IMR-90 (cell line): ENCODE data around the gene AP4M1. TPM values are rescaled to one million over a fixed set of nuclear protein-coding genes. Genes with fewer than 3 reads are reported as not detected.

Source experiments
- ATAC-seq: fragments of 200-7000 bp; cut with Tn5 transposase; 2 replicates; pipeline ENCODE4 v1.9.1; 2020; ENCODE audit warnings: low read depth, mild to moderate bottlenecking, moderate library complexity
- BruUV-seq: library from RNA; stranded (reverse); fragments of 400-500 nt; replicated peaks from 2 replicates; lab custom pipeline; 2021; lab: Mats Ljungman, UMichigan
- CTCF ChIA-PET: fragments of 300-600 bp; formaldehyde crosslinking; extraction: SDS; loops from one replicate; lab custom pipeline; 2021; ENCODE audit warnings: antibody characterized with exemption; lab: Yijun Ruan, JAX
- POLR2A ChIA-PET: fragments of 300-600 bp; sonication (Branson Sonifier 250); formaldehyde crosslinking; loops from one replicate; lab custom pipeline; 2022; ENCODE audit warnings: antibody characterized with exemption; ENCODE audit not compliant: unreplicated experiment; lab: Charles Lee
- DNase-seq: peaks from one replicate; pipeline ENCODE4 v3.0.0; 2013
- H2AFZ ChIP-seq: replicated peaks from 2 replicates; pipeline ENCODE3; 2013; ENCODE audit warnings: low read length, mild to moderate bottlenecking; ENCODE audit not compliant: poor library complexity
- H2AK5ac ChIP-seq: 2 replicates; pipeline ENCODE4 v1.6.1; 2013; ENCODE audit warnings: low read depth, low read length, inconsistent platforms
- H2AK9ac ChIP-seq: replicated peaks from 2 replicates; pipeline ENCODE3; 2013; ENCODE audit warnings: mild to moderate bottlenecking, low read depth, low read length, moderate library complexity; ENCODE audit not compliant: poor library complexity
- H2BK120ac ChIP-seq: 2 replicates; pipeline ENCODE4 v1.6.1; 2013; ENCODE audit warnings: low read depth, low read length, inconsistent platforms
- H2BK15ac ChIP-seq: 3 replicates; pipeline ENCODE4 v1.6.1; 2013; ENCODE audit warnings: low read depth, low read length, inconsistent platforms
- H2BK20ac ChIP-seq: 2 replicates; pipeline ENCODE4 v1.6.1; 2013; ENCODE audit warnings: low read depth, mild to moderate bottlenecking, inconsistent platforms, low read length, moderate library complexity
- H2BK5ac ChIP-seq: 2 replicates; pipeline ENCODE4 v1.6.1; 2013; ENCODE audit warnings: mild to moderate bottlenecking, low read depth, low read length, inconsistent platforms; ENCODE audit not compliant: poor library complexity, severe bottlenecking
- H3K14ac ChIP-seq: replicated peaks from 2 replicates; pipeline ENCODE4 v1.6.1; 2013; ENCODE audit warnings: low read depth, low read length, inconsistent platforms
- H3K18ac ChIP-seq: 2 replicates; pipeline ENCODE4 v1.6.1; 2013; ENCODE audit warnings: low read depth, low read length, control low read depth
- H3K23ac ChIP-seq: 2 replicates; pipeline ENCODE4 v1.6.1; 2013; ENCODE audit warnings: low read depth, low read length, inconsistent platforms
- H3K27ac ChIP-seq: 2 replicates; pipeline ENCODE4 v1.5.1; 2013; ENCODE audit warnings: mild to moderate bottlenecking, control low read depth, low read length; ENCODE audit not compliant: insufficient read depth
- H3K27me3 ChIP-seq: 2 replicates; pipeline ENCODE4 v1.6.1; 2013; ENCODE audit warnings: low read length; ENCODE audit not compliant: control insufficient read depth, insufficient read depth
- H3K36me3 ChIP-seq: 2 replicates; pipeline ENCODE4 v1.6.1; 2013; ENCODE audit warnings: low read length, mixed read lengths; ENCODE audit not compliant: control insufficient read depth, insufficient read depth
- H3K4ac ChIP-seq: 2 replicates; pipeline ENCODE4 v1.6.1; 2013; ENCODE audit warnings: low read depth, low read length, inconsistent platforms
- H3K4me1 ChIP-seq: 2 replicates; pipeline ENCODE4 v1.6.1; 2013; ENCODE audit warnings: low read length, mixed read lengths; ENCODE audit not compliant: control insufficient read depth, insufficient read depth
- H3K4me2 ChIP-seq: 2 replicates; pipeline ENCODE4 v1.6.1; 2013; ENCODE audit warnings: low read depth, mild to moderate bottlenecking, control low read depth, low read length, moderate library complexity
- H3K4me3 ChIP-seq: 2 replicates; pipeline ENCODE4 v1.5.1; 2013; ENCODE audit warnings: low read depth, mild to moderate bottlenecking, control low read depth, low read length, moderate library complexity; ENCODE audit not compliant: insufficient read depth
- H3K56ac ChIP-seq: 2 replicates; pipeline ENCODE4 v1.6.1; 2013; ENCODE audit warnings: low read length, inconsistent platforms; ENCODE audit not compliant: insufficient read depth; ENCODE audit errors: extremely low read depth
- H3K79me1 ChIP-seq, 2 experiments: 2 replicates each; pipeline ENCODE4 v1.6.1; 2013; ENCODE audit warnings: low read length in 2 of 2, inconsistent platforms in 1 of 2, low read depth in 1 of 2
- H3K9ac ChIP-seq: 2 replicates; pipeline ENCODE4 v1.6.1; 2013; ENCODE audit warnings: low read depth, low read length, control low read depth
- H3K9me1 ChIP-seq: 2 replicates; pipeline ENCODE4 v1.6.1; 2013; ENCODE audit warnings: low read length, inconsistent platforms; ENCODE audit not compliant: insufficient read depth
- H3K9me3 ChIP-seq: 2 replicates; pipeline ENCODE4 v1.6.1; 2013; ENCODE audit warnings: low read length; ENCODE audit not compliant: control insufficient read depth, insufficient read depth
- H4K20me1 ChIP-seq: 2 replicates; pipeline ENCODE4 v1.6.1; 2013; ENCODE audit warnings: low read length, inconsistent platforms; ENCODE audit not compliant: insufficient read depth
- H4K5ac ChIP-seq: 2 replicates; pipeline ENCODE4 v1.6.1; 2013; ENCODE audit warnings: mild to moderate bottlenecking, low read depth, low read length, control low read depth
- H4K8ac ChIP-seq, 2 experiments: 2 replicates each; pipeline ENCODE4 v1.6.1; 2013; ENCODE audit warnings: low read depth in 2 of 2, low read length in 2 of 2, control low read depth in 1 of 2, inconsistent platforms in 1 of 2
- H4K91ac ChIP-seq: 2 replicates; pipeline ENCODE4 v1.6.1; 2013; ENCODE audit warnings: low read depth, low read length, inconsistent platforms; ENCODE audit not compliant: insufficient read depth
- CEBPB ChIP-seq: IDR thresholded peaks from 2 replicates; pipeline ENCODE4 v1.6.1; 2012; ENCODE audit warnings: low read depth, low read length, improper control_type of control experiment
- CHD1 ChIP-seq: IDR thresholded peaks from 2 replicates; pipeline ENCODE4 v1.6.1; 2012; ENCODE audit warnings: low read depth, low read length, improper control_type of control experiment
- CTCF ChIP-seq: conservative IDR thresholded peaks from 2 replicates; pipeline ENCODE4 v1.5.1; 2012; ENCODE audit warnings: mild to moderate bottlenecking, low read depth, low read length, improper control_type of control experiment
- ELK1 ChIP-seq: fragments of 150-350 bp; IDR thresholded peaks from 2 replicates; pipeline ENCODE4 v1.6.1; 2016; ENCODE audit warnings: low read depth, mild to moderate bottlenecking, low read length, moderate library complexity, borderline replicate concordance
- FOS ChIP-seq: fragments of 150-350 bp; IDR thresholded peaks from 2 replicates; pipeline ENCODE4 v1.6.1; 2016; ENCODE audit warnings: low read depth, low read length
- MAZ ChIP-seq: IDR thresholded peaks from 2 replicates; pipeline ENCODE4 v1.6.1; 2012; ENCODE audit warnings: low read depth, mild to moderate bottlenecking, low read length, improper control_type of control experiment, moderate library complexity, borderline replicate concordance
- MXI1 ChIP-seq: IDR thresholded peaks from 2 replicates; pipeline ENCODE4 v1.6.1; 2012; ENCODE audit warnings: low read depth, mild to moderate bottlenecking, low read length, moderate library complexity, borderline replicate concordance
- NFE2L2 ChIP-seq: fragments of 150-350 bp; IDR thresholded peaks from 2 replicates; pipeline ENCODE4 v1.6.1; 2016; ENCODE audit warnings: low read depth, mild to moderate bottlenecking, low read length
- POLR2A ChIP-seq: IDR thresholded peaks from 2 replicates; pipeline ENCODE4 v1.6.1; 2012; ENCODE audit warnings: mild to moderate bottlenecking, low read depth, low read length
- RAD21 ChIP-seq: IDR thresholded peaks from 2 replicates; pipeline ENCODE4 v1.6.1; 2012; ENCODE audit warnings: low read length, improper control_type of control experiment
- RCOR1 ChIP-seq: IDR thresholded peaks from 2 replicates; pipeline ENCODE4 v1.6.1; 2012; ENCODE audit warnings: mild to moderate bottlenecking, low read length, improper control_type of control experiment; ENCODE audit not compliant: insufficient replicate concordance
- RFX5 ChIP-seq: IDR thresholded peaks from 2 replicates; pipeline ENCODE4 v1.8.0; 2012; ENCODE audit warnings: low read depth, mild to moderate bottlenecking, low read length, moderate library complexity
- SMC3 ChIP-seq: fragments of 150-350 bp; IDR thresholded peaks from 2 replicates; pipeline ENCODE4 v1.6.1; 2016; ENCODE audit warnings: low read depth, mild to moderate bottlenecking, antibody characterized with exemption, low read length, moderate library complexity
- WGBS, 2 experiments: methylation state at CpG; one replicate each; pipeline versions ENCODE4 v1.1.5 to v1.1.7; 2013; ENCODE audit warnings: missing lambda C conversion rate in 2 of 2; ENCODE audit not compliant: insufficient read length in 1 of 2; ENCODE audit errors: extremely low coverage in 2 of 2; 5-methylcytosine and 5-hydroxymethylcytosine counted together
- dilution Hi-C: fragments of 300-500 bp; cut with HindIII; formaldehyde crosslinking; loops from one replicate; pipeline ENCODE4 v1.14.3; 2018; ENCODE audit warnings: low sequenced_read_pairs; ENCODE audit not compliant: unreplicated experiment
- in situ Hi-C: fragments of 300-500 bp; cut with MboI; formaldehyde crosslinking; loops from 3 replicates; pipeline ENCODE4 v1.14.3; 2019; ENCODE audit warnings: low sequenced_read_pairs, inconsistent platforms, mixed read lengths
- intact Hi-C: fragments of 100-400 bp; cut with micrococcal nuclease; formaldehyde crosslinking; loops from 2 replicates; pipeline ENCODE4 v1.10.0; 2022
- polyA plus RNA-seq, 3 experiments: library from polyadenylated mRNA; depleted of rRNA; stranded (reverse); fragments of >200 nt; gene quantifications; 2 replicates each; pipeline ENCODE4 v1.2.3, GENCODE V29; 2012; ENCODE audit warnings: low replicate concordance in 1 of 3
- total RNA-seq: library from RNA; depleted of rRNA; stranded (reverse); fragments of >200 nt; gene quantifications from 2 replicates; pipeline ENCODE4 v1.2.3, GENCODE V29; 2012

The AP4M1 gene
- total and polyA plus RNA-seq, 2 of the 4 experiments (the other 2 are of a cell fraction) = 21.1 to 21.4 TPM

- ChIA-PET CTCF (no interaction called here), POLR2A (no interaction called here)
- no peak overlapping the region for H3K4me2 ChIP-seq
- no peak overlapping the region for H3K27ac ChIP-seq
- no peak overlapping the region; the same call in 1 of the 2 replicates for H4K5ac ChIP-seq
- ATAC-seq = no peak
- whole genome bisulfite sequencing, 2 experiments = 85% methylated on average over 3 of the region's 10 CpGs; no CpG with 5 or more reads in 1 of the 2 experiments
- peaks cover 5% of the 10 kb centered on the region; the same call in 1 of the 2 replicates for H3K9me1 ChIP-seq
- peaks cover 33 to 71% of the 10 kb centered on the region in 2 experiments for H3K79me1 ChIP-seq
- H2BK120ac ChIP-seq = no peak overlapping the region
- H3K9me3 ChIP-seq = no peaks in the 10 kb centered on the region
- no peak overlapping the region for H3K23ac ChIP-seq
- H3K56ac ChIP-seq = no peak overlapping the region
- no peak overlapping the region for H3K4ac ChIP-seq
- H3K4me1 ChIP-seq = peaks cover 15% of the 10 kb centered on the region
- no peak overlapping the region for H2AK9ac ChIP-seq
- peaks cover 51% of the 10 kb centered on the region for H3K36me3 ChIP-seq
- TF ChIP-seq ELK1 (no peak), NFE2L2 (no peak), POLR2A (no peak), CEBPB (no peak), RCOR1 (no peak), MXI1 (no peak), MAZ (no peak), RFX5 (no peak), CTCF (no peak), FOS (no peak), SMC3 (no peak), RAD21 (no peak), CHD1 (no peak)
- no peak overlapping the region for H2BK5ac ChIP-seq
- no peak overlapping the region for H3K9ac ChIP-seq
- H2AK5ac ChIP-seq = no peak overlapping the region
- no peak overlapping the region for H2BK20ac ChIP-seq
- no peaks in the 10 kb centered on the region for H3K27me3 ChIP-seq
- dilution Hi-C loops = no loop called here
- peaks cover 7% of the 10 kb centered on the region for H4K20me1 ChIP-seq
- no peak overlapping the region for H3K14ac ChIP-seq
- H2BK15ac ChIP-seq = no peak overlapping the region
- no peak overlapping the region for H3K18ac ChIP-seq
- no peak overlapping the region for H3K4me3 ChIP-seq
- H2AFZ ChIP-seq = no peak overlapping the region
- TSS peak; percentile 67 for BruUV-seq
- no peak overlapping the region for H4K8ac ChIP-seq
- intact Hi-C loops = no loop called here
- no peak for DNase-seq
- H4K91ac ChIP-seq = no peak overlapping the region
- in situ Hi-C loops = no loop called here
These were observed 2.5 kb upstream of the AP4M1 start for GRCh38 chr7:100098913-100099312.
